A673 (cell line): ENCODE data around the gene NUP93.

Source experiments
- EZH2 ChIP-seq: fragments of 200-600 bp; sonication (generic); IDR thresholded peaks from 2 replicates; pipeline ENCODE4 v1.6.1; 2017; ENCODE audit warnings: borderline replicate concordance, low read depth, mild to moderate bottlenecking, mixed read lengths, antibody characterized with exemption, low read length; ENCODE audit not compliant: poor library complexity, severe bottlenecking
- TF ChIP-seq, protein P1 (sequence below): fragments of 300-800, 200-600 bp; sonication (generic); conservative IDR thresholded peaks from 2 replicates; pipeline ENCODE4 v1.5.1; 2017; ENCODE audit warnings: low read depth, mild to moderate bottlenecking, antibody characterized with exemption, low read length, moderate library complexity, mixed read lengths

DNA sequence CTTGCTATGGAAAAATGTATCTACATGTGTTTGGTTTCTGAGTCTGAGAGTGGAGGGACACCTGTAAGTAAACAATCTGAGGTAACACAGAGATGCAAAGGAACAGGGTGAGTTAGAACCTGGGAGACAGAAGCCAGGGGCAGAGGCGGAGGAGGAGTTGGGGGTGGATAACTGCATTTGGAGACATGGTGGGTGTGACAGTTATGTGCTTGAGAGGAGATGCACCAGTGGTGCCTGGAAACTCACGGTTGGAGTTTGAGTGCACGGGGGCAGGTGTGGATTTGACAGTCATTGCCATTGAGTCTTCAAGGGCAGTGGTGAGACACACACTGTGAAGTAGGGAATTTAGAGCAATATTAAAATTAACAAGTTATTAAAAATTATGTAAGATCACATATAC, 6.5 kb downstream of the NUP93 start:
- TF ChIP-seq EZH2 = no peak
- TF ChIP-seq, protein P1, sequence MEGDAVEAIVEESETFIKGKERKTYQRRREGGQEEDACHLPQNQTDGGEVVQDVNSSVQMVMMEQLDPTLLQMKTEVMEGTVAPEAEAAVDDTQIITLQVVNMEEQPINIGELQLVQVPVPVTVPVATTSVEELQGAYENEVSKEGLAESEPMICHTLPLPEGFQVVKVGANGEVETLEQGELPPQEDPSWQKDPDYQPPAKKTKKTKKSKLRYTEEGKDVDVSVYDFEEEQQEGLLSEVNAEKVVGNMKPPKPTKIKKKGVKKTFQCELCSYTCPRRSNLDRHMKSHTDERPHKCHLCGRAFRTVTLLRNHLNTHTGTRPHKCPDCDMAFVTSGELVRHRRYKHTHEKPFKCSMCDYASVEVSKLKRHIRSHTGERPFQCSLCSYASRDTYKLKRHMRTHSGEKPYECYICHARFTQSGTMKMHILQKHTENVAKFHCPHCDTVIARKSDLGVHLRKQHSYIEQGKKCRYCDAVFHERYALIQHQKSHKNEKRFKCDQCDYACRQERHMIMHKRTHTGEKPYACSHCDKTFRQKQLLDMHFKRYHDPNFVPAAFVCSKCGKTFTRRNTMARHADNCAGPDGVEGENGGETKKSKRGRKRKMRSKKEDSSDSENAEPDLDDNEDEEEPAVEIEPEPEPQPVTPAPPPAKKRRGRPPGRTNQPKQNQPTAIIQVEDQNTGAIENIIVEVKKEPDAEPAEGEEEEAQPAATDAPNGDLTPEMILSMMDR = no peak
